HepG2 (cell line): ENCODE measurements around the gene E2F1. TPM values are rescaled to one million over a fixed set of nuclear protein-coding genes. Genes with fewer than 3 reads are reported as not detected.

Experiments
- ATAC-seq: fragments of 200-7000 bp; cut with Tn5 transposase; 3 replicates; pipeline ENCODE4 v1.9.1; 2020; ENCODE audit warnings: mild to moderate bottlenecking, moderate library complexity
- BruUV-seq: library from RNA; stranded (reverse); fragments of 400-500 nt; replicated peaks from 2 replicates; lab custom pipeline; 2021; lab: Mats Ljungman, UMichigan
- CTCF ChIA-PET: fragments of 300-600 bp; formaldehyde crosslinking; extraction: SDS; loops from one replicate; lab custom pipeline; 2021; ENCODE audit warnings: low total read pairs, inconsistent platforms, low intra/inter-chr PET ratio; lab: Yijun Ruan, JAX
- POLR2A ChIA-PET: fragments of 350-600 bp; sonication (Branson Sonifier 250); formaldehyde crosslinking; loops from one replicate; lab custom pipeline; 2020; ENCODE audit warnings: antibody characterized with exemption, inconsistent platforms; lab: Yijun Ruan, JAX
- DNase-seq: peaks from one replicate; pipeline ENCODE4 v3.0.0-alpha.2; 2015; ENCODE audit warnings: low spot score
- FAIRE-seq: peaks from 3 replicates; lab custom pipeline; 2011; peaks lifted over from hg19 to GRCh38; lab: Jason Lieb, UNC
- H2AFZ ChIP-seq: one replicate; pipeline ENCODE4 v1.6.1; 2011; ENCODE audit warnings: low read length, inconsistent platforms
- H3K27ac ChIP-seq: fragments of 300-600 bp; 3 replicates; pipeline ENCODE4 v1.8.0; 2011; ENCODE audit warnings: mixed run types, mild to moderate bottlenecking, mixed read lengths, low read length, inconsistent platforms; ENCODE audit not compliant: insufficient read depth; ENCODE audit errors: extremely low read length
- H3K27me3 ChIP-seq, 2 experiments: fragments of 200-600 bp in 1 of 2; 2 replicates in 1 of 2; 3 replicates in 1 of 2; pipeline versions ENCODE4 v1.6.0 to v1.8.0; 2011; ENCODE audit warnings: low read length in 2 of 2, mild to moderate bottlenecking in 2 of 2, moderate library complexity in 2 of 2, inconsistent platforms in 1 of 2; ENCODE audit not compliant: insufficient read depth in 2 of 2, control insufficient read depth in 1 of 2
- H3K36me3 ChIP-seq, 2 experiments: fragments of 200-600 bp in 1 of 2; replicated peaks in 1 of 2; 2 replicates in 1 of 2; 3 replicates in 1 of 2; pipeline versions ENCODE4 v1.5.1 to v1.8.0; 2011; ENCODE audit warnings: low read length in 2 of 2, inconsistent platforms in 1 of 2; ENCODE audit not compliant: insufficient read depth in 2 of 2, control insufficient read depth in 1 of 2
- H3K4me1 ChIP-seq: 2 replicates; pipeline ENCODE4 v1.5.1; 2012; ENCODE audit warnings: low read length, inconsistent platforms; ENCODE audit not compliant: insufficient read depth
- H3K4me2 ChIP-seq: 2 replicates; pipeline ENCODE4 v1.6.0; 2011; ENCODE audit warnings: low read depth, low read length, inconsistent platforms
- H3K4me3 ChIP-seq, 3 experiments: fragments of 200-600 bp in 1 of 3; sonication (generic), shearing (Covaris generic) in 1 of 3; replicated peaks in 1 of 3; 2 replicates each; pipeline ENCODE4 v1.5.1; 2011 to 2016; ENCODE audit warnings: low read length in 3 of 3, inconsistent platforms in 2 of 3, low read depth in 2 of 3, mild to moderate bottlenecking in 2 of 3, control low read depth in 1 of 3, mixed read lengths in 1 of 3; ENCODE audit not compliant: insufficient read depth in 1 of 3
- H3K79me2 ChIP-seq: one replicate; pipeline ENCODE4 v1.6.1; 2011; ENCODE audit warnings: low read length, inconsistent platforms; ENCODE audit not compliant: insufficient read depth
- H3K9ac ChIP-seq: 2 replicates; pipeline ENCODE4 v1.6.0; 2011; ENCODE audit warnings: mild to moderate bottlenecking, low read depth, low read length, inconsistent platforms; ENCODE audit not compliant: insufficient read depth
- H3K9me3 ChIP-seq: 2 replicates; pipeline ENCODE4 v1.5.1; 2012; ENCODE audit warnings: mild to moderate bottlenecking, low read length
- H4K20me1 ChIP-seq: 2 replicates; pipeline ENCODE4 v1.6.0; 2011; ENCODE audit warnings: inconsistent platforms, mild to moderate bottlenecking, low read length, moderate library complexity; ENCODE audit not compliant: insufficient read depth
- AGO2 ChIP-seq: fragments of 200-400 bp; formaldehyde crosslinking; optimal IDR thresholded peaks from 2 replicates; pipeline ENCODE3; 2017; ENCODE audit warnings: mild to moderate bottlenecking, low read depth, low read length, moderate library complexity
- ATF1 ChIP-seq: IDR thresholded peaks from 2 replicates; pipeline ENCODE4 v1.6.1; 2016; ENCODE audit warnings: mild to moderate bottlenecking, control low read depth
- DR1 ChIP-seq: sonication (generic); formaldehyde crosslinking; IDR thresholded peaks from 2 replicates; pipeline ENCODE4 v1.8.0; 2021; ENCODE audit warnings: mild to moderate bottlenecking, missing genetic modification reagents, inconsistent platforms
- KDM5A ChIP-seq: fragments of 200-600 bp; sonication (generic); IDR thresholded peaks from 2 replicates; pipeline ENCODE4 v1.7.0; 2018; ENCODE audit warnings: antibody characterized with exemption, mild to moderate bottlenecking, low read length, borderline replicate concordance
- KLF6 ChIP-seq: IDR thresholded peaks from 2 replicates; pipeline ENCODE4 v1.8.0; 2016; ENCODE audit warnings: missing biosample characterization, missing genetic modification reagents
- MAFK ChIP-seq, 2 experiments: IDR thresholded peaks in 1 of 2; conservative IDR thresholded peaks in 1 of 2; 2 replicates each; pipeline ENCODE4 v1.6.1; 2011; ENCODE audit warnings: improper control_type of control experiment in 2 of 2, low read length in 2 of 2
- NCOA2 ChIP-seq: sonication (generic); formaldehyde crosslinking; IDR thresholded peaks from 2 replicates; pipeline ENCODE4 v1.8.0; 2022; ENCODE audit warnings: inconsistent platforms
- NR3C1 ChIP-seq: sonication (generic); formaldehyde crosslinking; IDR thresholded peaks from 2 replicates; pipeline ENCODE4 v1.4.0; 2020; ENCODE audit warnings: missing genetic modification reagents
- RBFOX2 ChIP-seq: fragments of 200-400 bp; formaldehyde crosslinking; IDR thresholded peaks from 2 replicates; pipeline ENCODE4 v1.6.1; 2017; ENCODE audit warnings: low read depth, mild to moderate bottlenecking, low read length
- RBM22 ChIP-seq: fragments of 200-400 bp; formaldehyde crosslinking; optimal IDR thresholded peaks from 2 replicates; pipeline ENCODE3; 2017; ENCODE audit warnings: mild to moderate bottlenecking, low read length, moderate library complexity
- ZFP36L1 ChIP-seq: sonication (generic); formaldehyde crosslinking; IDR thresholded peaks from 2 replicates; pipeline ENCODE4 v1.8.0; 2022; ENCODE audit warnings: mild to moderate bottlenecking, missing genetic modification reagents, moderate library complexity
- ZNF232 ChIP-seq: sonication (generic); formaldehyde crosslinking; IDR thresholded peaks from 2 replicates; pipeline ENCODE4 v1.4.0; 2020; ENCODE audit warnings: missing genetic modification reagents, borderline replicate concordance
- ZNF768 ChIP-seq: sonication (generic); formaldehyde crosslinking; IDR thresholded peaks from 2 replicates; pipeline ENCODE4 v1.4.0; 2020; ENCODE audit warnings: missing genetic modification reagents
- ZSCAN9 ChIP-seq: IDR thresholded peaks from 2 replicates; pipeline ENCODE4 v1.6.1; 2016; ENCODE audit warnings: borderline replicate concordance
- WGBS: methylation state at CpG from one replicate; pipeline ENCODE4 v1.1.6; 2017; ENCODE audit warnings: low lambda C conversion rate; 5-methylcytosine and 5-hydroxymethylcytosine counted together
- in situ Hi-C: cut with HindIII; loops from 2 replicates; pipeline ENCODE4 v1.10.0; 2017; ENCODE audit warnings: low pct_unique_long_range_greater_than_20kb; ENCODE audit not compliant: extremely low pct_ligation_motif_present
- intact Hi-C: fragments of 100-400 bp; cut with micrococcal nuclease; formaldehyde crosslinking; loops from one replicate; pipeline ENCODE4 v1.10.0; 2022; ENCODE audit not compliant: unreplicated experiment
- polyA plus RNA-seq, 8 experiments: library from polyadenylated mRNA; depleted of rRNA in 3 of 8; stranded (reverse) in 7 of 8; unstranded in 1 of 8; fragments of >200 nt; fragmentation: Illumina TruSeq in 4 of 8; extraction: Trizol in 4 of 8; gene quantifications; 2 replicates each; pipeline versions ENCODE4 v1.2.1 to v1.2.3, GENCODE V29; 2011 to 2016; ENCODE audit warnings: low read depth in 4 of 8, missing spikeins in 1 of 8, mixed read lengths in 1 of 8; ENCODE audit not compliant: insufficient read depth in 1 of 8
- total RNA-seq, 5 experiments: library from RNA; depleted of rRNA; stranded (reverse); fragments of >200 nt; fragmentation: Illumina TruSeq; extraction: Trizol; gene quantifications; 2 replicates each; pipeline ENCODE4 v1.2.3, GENCODE V29; 2016; ENCODE audit warnings: low read depth in 1 of 5
- TF ChIP-seq, protein P1 (sequence below): sonication (generic); formaldehyde crosslinking; IDR thresholded peaks from 2 replicates; pipeline ENCODE4 v1.8.1; 2023; ENCODE audit warnings: missing genetic modification reagents, inconsistent platforms, borderline replicate concordance
- TF ChIP-seq, protein P2 (sequence below): sonication (generic); IDR thresholded peaks from 2 replicates; pipeline ENCODE4 v1.6.1; 2016; ENCODE audit warnings: low read depth, borderline replicate concordance
- TF ChIP-seq, protein P3 (sequence below): IDR thresholded peaks from 2 replicates; pipeline ENCODE4 v1.6.1; 2016
- TF ChIP-seq, protein P4 (sequence below): IDR thresholded peaks from 2 replicates; pipeline ENCODE4 v1.6.1; 2016; ENCODE audit warnings: missing compliant biosample characterization, missing genetic modification reagents, borderline replicate concordance

The E2F1 gene
- total and polyA plus RNA-seq, 2 of the 13 experiments (the other 11 are each of a cell fraction or from before 2014, with no cell fraction given): 25.5 to 39.4 TPM

DNA sequence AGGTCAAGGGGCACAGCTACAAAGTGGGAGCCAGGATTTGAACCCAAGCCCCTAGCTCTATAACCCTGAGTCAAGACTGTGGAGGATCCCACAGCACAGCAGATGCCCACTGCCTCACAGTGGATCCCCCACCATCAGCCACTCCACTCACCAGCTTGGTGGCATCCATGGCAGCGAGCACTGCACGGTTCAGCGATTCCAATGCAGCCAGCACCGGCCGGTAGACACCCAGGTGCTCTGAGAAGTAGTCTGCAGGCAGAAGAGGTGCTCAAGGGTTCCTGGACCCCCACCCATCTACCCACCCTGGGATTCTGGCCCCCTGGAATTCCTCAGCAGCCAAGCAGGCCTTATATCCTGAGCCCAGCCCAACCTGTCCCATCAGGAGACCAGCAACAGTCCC is 17.0 kb downstream of the E2F1 start:
- no TSS peak for BruUV-seq
- Histone ChIP-seq H3K4me1 (peaks cover 47% of the 10 kb centered on the region), H3K27me3 (peaks cover 0 to 3% of the 10 kb centered on the region in 2 experiments; a peak in 1 of 5 replicates), H3K9ac (no peak overlapping the region), H3K4me2 (no peak overlapping the region), H4K20me1 (0 out of 2 replicates have a peak, but pooled peaks cover 3% of the 10 kb centered on the region), H3K4me3 (no peak overlapping the region), H3K27ac (no peak overlapping the region), H3K79me2 (peaks cover 27% of the 10 kb centered on the region), H2AFZ (no peak overlapping the region), H3K36me3 (peaks cover 19 to 41% of the 10 kb centered on the region in 2 experiments), H3K9me3 (no peaks in the 10 kb centered on the region)
- no peak for ATAC-seq
- in situ Hi-C loops (no loop called here), intact Hi-C loops (no loop called here)
- POLR2A ChIA-PET: no interaction called here
- CTCF ChIA-PET: no interaction called here
- no peak for DNase-seq
- 96% methylated on average over 4 of the region's 5 CpGs for WGBS
- no peak for FAIRE-seq
- TF ChIP-seq ZFP36L1 (CRISPR knock-in tag) (no peak), MAFK (conservative IDR thresholded peaks at IDR 0.05 in 1 of 2, IDR thresholded peaks at IDR 0.05 in 1 of 2; ENCODE audit: low read length in 2 of 2) (no peak), ZNF232 (no peak), ATF1 (no peak), ZNF768 (CRISPR knock-in tag) (peak; percentile 19), ZSCAN9 (CRISPR knock-in tag) (no peak), KDM5A (no peak), DR1 (no peak), KLF6 (CRISPR knock-in tag) (no peak), AGO2 (peak; percentile 57), RBFOX2 (0 out of 2 replicates have a peak, but pooled peaks have one; percentile 44), RBM22 (no peak), NCOA2 (CRISPR knock-in tag) (no peak), NR3C1 (CRISPR knock-in tag) (no peak)
- TF ChIP-seq, protein P1, sequence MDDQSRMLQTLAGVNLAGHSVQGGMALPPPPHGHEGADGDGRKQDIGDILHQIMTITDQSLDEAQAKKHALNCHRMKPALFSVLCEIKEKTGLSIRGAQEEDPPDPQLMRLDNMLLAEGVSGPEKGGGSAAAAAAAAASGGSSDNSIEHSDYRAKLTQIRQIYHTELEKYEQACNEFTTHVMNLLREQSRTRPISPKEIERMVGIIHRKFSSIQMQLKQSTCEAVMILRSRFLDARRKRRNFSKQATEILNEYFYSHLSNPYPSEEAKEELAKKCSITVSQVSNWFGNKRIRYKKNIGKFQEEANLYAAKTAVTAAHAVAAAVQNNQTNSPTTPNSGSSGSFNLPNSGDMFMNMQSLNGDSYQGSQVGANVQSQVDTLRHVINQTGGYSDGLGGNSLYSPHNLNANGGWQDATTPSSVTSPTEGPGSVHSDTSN (CRISPR knock-in tag): no peak
- TF ChIP-seq, protein P2, sequence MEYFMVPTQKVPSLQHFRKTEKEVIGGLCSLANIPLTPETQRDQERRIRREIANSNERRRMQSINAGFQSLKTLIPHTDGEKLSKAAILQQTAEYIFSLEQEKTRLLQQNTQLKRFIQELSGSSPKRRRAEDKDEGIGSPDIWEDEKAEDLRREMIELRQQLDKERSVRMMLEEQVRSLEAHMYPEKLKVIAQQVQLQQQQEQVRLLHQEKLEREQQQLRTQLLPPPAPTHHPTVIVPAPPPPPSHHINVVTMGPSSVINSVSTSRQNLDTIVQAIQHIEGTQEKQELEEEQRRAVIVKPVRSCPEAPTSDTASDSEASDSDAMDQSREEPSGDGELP: no peak
- TF ChIP-seq, protein P3, sequence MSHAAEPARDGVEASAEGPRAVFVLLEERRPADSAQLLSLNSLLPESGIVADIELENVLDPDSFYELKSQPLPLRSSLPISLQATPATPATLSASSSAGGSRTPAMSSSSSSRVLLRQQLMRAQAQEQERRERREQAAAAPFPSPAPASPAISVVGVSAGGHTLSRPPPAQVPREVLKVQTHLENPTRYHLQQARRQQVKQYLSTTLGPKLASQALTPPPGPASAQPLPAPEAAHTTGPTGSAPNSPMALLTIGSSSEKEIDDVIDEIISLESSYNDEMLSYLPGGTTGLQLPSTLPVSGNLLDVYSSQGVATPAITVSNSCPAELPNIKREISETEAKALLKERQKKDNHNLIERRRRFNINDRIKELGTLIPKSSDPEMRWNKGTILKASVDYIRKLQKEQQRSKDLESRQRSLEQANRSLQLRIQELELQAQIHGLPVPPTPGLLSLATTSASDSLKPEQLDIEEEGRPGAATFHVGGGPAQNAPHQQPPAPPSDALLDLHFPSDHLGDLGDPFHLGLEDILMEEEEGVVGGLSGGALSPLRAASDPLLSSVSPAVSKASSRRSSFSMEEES (CRISPR knock-in tag): no peak
- TF ChIP-seq, protein P4, sequence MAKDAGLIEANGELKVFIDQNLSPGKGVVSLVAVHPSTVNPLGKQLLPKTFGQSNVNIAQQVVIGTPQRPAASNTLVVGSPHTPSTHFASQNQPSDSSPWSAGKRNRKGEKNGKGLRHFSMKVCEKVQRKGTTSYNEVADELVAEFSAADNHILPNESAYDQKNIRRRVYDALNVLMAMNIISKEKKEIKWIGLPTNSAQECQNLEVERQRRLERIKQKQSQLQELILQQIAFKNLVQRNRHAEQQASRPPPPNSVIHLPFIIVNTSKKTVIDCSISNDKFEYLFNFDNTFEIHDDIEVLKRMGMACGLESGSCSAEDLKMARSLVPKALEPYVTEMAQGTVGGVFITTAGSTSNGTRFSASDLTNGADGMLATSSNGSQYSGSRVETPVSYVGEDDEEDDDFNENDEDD (CRISPR knock-in tag): no peak
